GM12878 (cell line): ENCODE measurements around the gene TLDC2. TPM values are rescaled to one million over a fixed set of nuclear protein-coding genes. Genes with fewer than 3 reads are reported as not detected.

Source experiments
- ATAC-seq: fragments of 200-7000 bp; cut with Tn5 transposase; 3 replicates; pipeline ENCODE4 v1.9.1; 2020; ENCODE audit warnings: mild to moderate bottlenecking, moderate library complexity
- BruUV-seq: library from RNA; stranded (reverse); fragments of 400-500 nt; replicated peaks from 2 replicates; lab custom pipeline; 2021; lab: Mats Ljungman, UMichigan
- CTCF ChIA-PET: fragments of 300-600 bp; sonication (Branson Sonifier 250); formaldehyde crosslinking; extraction: SDS; loops from one replicate; lab custom pipeline; 2021; ENCODE audit warnings: inconsistent platforms; lab: Yijun Ruan, JAX
- POLR2A ChIA-PET: fragments of 350-600 bp; formaldehyde crosslinking; extraction: SDS; loops from one replicate; lab custom pipeline; 2021; ENCODE audit warnings: inconsistent platforms; lab: Charles Lee
- RAD21 ChIA-PET: fragments of 300-600 bp; sonication (Branson Sonifier 250); formaldehyde crosslinking; loops from one replicate; lab custom pipeline; 2023; ENCODE audit warnings: antibody characterized with exemption; ENCODE audit not compliant: unreplicated experiment; lab: Charles Lee
- SMC1A ChIA-PET: fragments of 300-600 bp; sonication (Branson Sonifier 250); formaldehyde crosslinking; loops from one replicate; lab custom pipeline; 2023; ENCODE audit not compliant: unreplicated experiment, uncharacterized antibody; lab: Charles Lee
- DNase-seq: peaks from one replicate; pipeline ENCODE4 v3.0.0-alpha.2; 2011; ENCODE audit warnings: low read depth, low spot score
- FAIRE-seq: peaks from 3 replicates; lab custom pipeline; 2011; peaks lifted over from hg19 to GRCh38; lab: Jason Lieb, UNC
- H2AFZ ChIP-seq: 2 replicates; pipeline ENCODE4 v1.6.0; 2011; ENCODE audit warnings: low read depth, low read length, control low read depth; ENCODE audit not compliant: control insufficient read depth
- H3K27ac ChIP-seq: 2 replicates; pipeline ENCODE4 v1.5.1; 2011; ENCODE audit warnings: control low read depth; ENCODE audit not compliant: control insufficient read depth, insufficient read depth
- H3K27me3 ChIP-seq, 2 experiments: replicated peaks in 1 of 2; 2 replicates each; pipeline versions ENCODE4 v1.6.0 to v1.6.1; 2011; ENCODE audit warnings: low read length in 1 of 2; ENCODE audit not compliant: control insufficient read depth in 2 of 2, insufficient read depth in 2 of 2
- H3K36me3 ChIP-seq, 2 experiments: 2 replicates each; pipeline ENCODE4 v1.5.1; 2011; ENCODE audit warnings: low read length in 1 of 2; ENCODE audit not compliant: control insufficient read depth in 2 of 2, insufficient read depth in 2 of 2
- H3K4me1 ChIP-seq: 2 replicates; pipeline ENCODE4 v1.6.1; 2011; ENCODE audit warnings: mild to moderate bottlenecking, low read length, moderate library complexity, mixed read lengths; ENCODE audit not compliant: control insufficient read depth, insufficient read depth
- H3K4me2 ChIP-seq: 2 replicates; pipeline ENCODE4 v1.6.0; 2011; ENCODE audit warnings: control low read depth; ENCODE audit not compliant: control insufficient read depth, insufficient read depth
- H3K4me3 ChIP-seq: fragments of 200-600 bp; sonication (generic); 2 replicates; pipeline ENCODE4 v1.5.1; 2016
- H3K79me2 ChIP-seq: 2 replicates; pipeline ENCODE4 v1.6.0; 2011; ENCODE audit warnings: low read length; ENCODE audit not compliant: control insufficient read depth, insufficient read depth
- H3K9ac ChIP-seq: 2 replicates; pipeline ENCODE4 v1.8.0; 2011; ENCODE audit warnings: low read length, control low read depth, mixed read lengths; ENCODE audit not compliant: control insufficient read depth, insufficient read depth
- H3K9me3 ChIP-seq: replicated peaks from 3 replicates; pipeline ENCODE4 v1.5.1; 2011; ENCODE audit warnings: mild to moderate bottlenecking, low read length; ENCODE audit not compliant: control insufficient read depth, insufficient read depth
- H4K20me1 ChIP-seq: 2 replicates; pipeline ENCODE4 v1.6.0; 2011; ENCODE audit not compliant: control insufficient read depth, insufficient read depth
- BACH1 ChIP-seq: fragments of 450-650 bp; IDR thresholded peaks from 2 replicates; pipeline ENCODE4 v1.6.1; 2017; ENCODE audit warnings: mild to moderate bottlenecking, borderline replicate concordance
- BHLHE40 ChIP-seq, 2 experiments: fragments of 450-650 bp in 1 of 2; IDR thresholded peaks; 2 replicates each; pipeline ENCODE4 v1.6.1; 2011 to 2017; ENCODE audit warnings: low read depth in 2 of 2, borderline replicate concordance in 1 of 2, improper control_type of control experiment in 1 of 2, low read length in 1 of 2, mild to moderate bottlenecking in 1 of 2
- CBX5 ChIP-seq: sonication (generic); IDR thresholded peaks from 2 replicates; pipeline ENCODE4 v1.6.1; 2016; ENCODE audit warnings: low read depth, moderate library complexity, mild to moderate bottlenecking, inconsistent platforms
- GABPA ChIP-seq: IDR thresholded peaks from 2 replicates; pipeline ENCODE4 v1.6.1; 2014; ENCODE audit warnings: antibody characterized with exemption, low read depth, mild to moderate bottlenecking, inconsistent platforms
- JUND ChIP-seq: IDR thresholded peaks from 2 replicates; pipeline ENCODE4 v1.6.1; 2012; ENCODE audit warnings: low read depth, mild to moderate bottlenecking, low read length, improper control_type of control experiment, moderate library complexity
- NFYA ChIP-seq: IDR thresholded peaks from 2 replicates; pipeline ENCODE4 v1.6.1; 2011; ENCODE audit warnings: low read depth, mild to moderate bottlenecking, low read length, improper control_type of control experiment, borderline replicate concordance
- PML ChIP-seq: IDR thresholded peaks from 2 replicates; pipeline ENCODE4 v1.6.1; 2012; ENCODE audit warnings: low read length, inconsistent platforms
- POU2F2 ChIP-seq: IDR thresholded peaks from 3 replicates; pipeline ENCODE4 v1.6.1; 2011; ENCODE audit warnings: low read depth, mild to moderate bottlenecking, low read length, borderline replicate concordance
- RB1 ChIP-seq: fragments of 450-650 bp; formaldehyde crosslinking; IDR thresholded peaks from 2 replicates; pipeline ENCODE4 v1.6.1; 2017; ENCODE audit warnings: mild to moderate bottlenecking, borderline replicate concordance
- RCOR1 ChIP-seq: conservative IDR thresholded peaks from 2 replicates; pipeline ENCODE4 v1.6.1; 2012; ENCODE audit warnings: low read depth, low read length, improper control_type of control experiment
- RELB ChIP-seq: fragments of 450-650 bp; IDR thresholded peaks from 2 replicates; pipeline ENCODE4 v1.6.1; 2017; ENCODE audit warnings: low read depth, mild to moderate bottlenecking, moderate library complexity
- RFX5 ChIP-seq: IDR thresholded peaks from 2 replicates; pipeline ENCODE4 v1.6.1; 2011; ENCODE audit warnings: low read depth, low read length, improper control_type of control experiment
- SMAD1 ChIP-seq: fragments of 450-650 bp; IDR thresholded peaks from 2 replicates; pipeline ENCODE4 v1.6.1; 2018; ENCODE audit warnings: mild to moderate bottlenecking, low read depth; ENCODE audit not compliant: partially characterized antibody
- STAT3 ChIP-seq: IDR thresholded peaks from 2 replicates; pipeline ENCODE4 v1.6.1; 2011; ENCODE audit warnings: low read depth, low read length, improper control_type of control experiment
- SUZ12 ChIP-seq: fragments of 200-600 bp; sonication (generic); IDR thresholded peaks from one replicate; pipeline ENCODE4 v1.6.1; 2018; ENCODE audit warnings: antibody characterized with exemption, mild to moderate bottlenecking; ENCODE audit not compliant: unreplicated experiment
- TCF7 ChIP-seq: IDR thresholded peaks from 2 replicates; pipeline ENCODE4 v1.6.1; 2014; ENCODE audit warnings: antibody characterized with exemption, borderline replicate concordance
- ZBTB40 ChIP-seq: fragments of 450-650 bp; IDR thresholded peaks from 2 replicates; pipeline ENCODE4 v1.6.1; 2016; ENCODE audit warnings: mild to moderate bottlenecking, moderate library complexity, borderline replicate concordance
- ZNF274 ChIP-seq: IDR thresholded peaks from one replicate; pipeline ENCODE4 v1.8.0; 2011; ENCODE audit not compliant: insufficient read length, insufficient read depth
- ZSCAN29 ChIP-seq: fragments of 450-650 bp; IDR thresholded peaks from 2 replicates; pipeline ENCODE4 v1.6.1; 2017; ENCODE audit warnings: mild to moderate bottlenecking, moderate library complexity
- WGBS: methylation state at CpG from one replicate; pipeline ENCODE4 v1.1.6; 2016; ENCODE audit warnings: low lambda C conversion rate; ENCODE audit not compliant: insufficient replicate concordance, insufficient coverage; ENCODE audit errors: missing lambda C conversion rate; 5-methylcytosine and 5-hydroxymethylcytosine counted together
- in situ Hi-C: fragments of 300-500 bp; cut with MboI; formaldehyde crosslinking; loops from 9 replicates; pipeline ENCODE4 v1.14.3; 2018; ENCODE audit warnings: mixed read lengths
- intact Hi-C: fragments of 100-400 bp; cut with micrococcal nuclease; formaldehyde crosslinking; loops from one replicate; pipeline ENCODE4 v1.14.2; 2022; ENCODE audit not compliant: unreplicated experiment
- polyA plus RNA-seq, 11 experiments: library from polyadenylated mRNA; depleted of rRNA in 4 of 11; unstranded in 6 of 11; stranded (reverse) in 5 of 11; fragments of >200 nt; fragmentation: Nextera tagmentation in 4 of 11; fragmentation: Illumina TruSeq in 1 of 11; extraction: Ambion mirVana in 4 of 11; extraction: Trizol in 1 of 11; gene quantifications; 1 replicate in 1 of 11; 2 replicates in 10 of 11; pipeline versions ENCODE4 v1.2.1 to v1.2.3, GENCODE V29; 2011 to 2016; ENCODE audit warnings: inconsistent platforms in 2 of 11, missing spikeins in 2 of 11, low read depth in 1 of 11
- total RNA-seq, 4 experiments: library from RNA; depleted of rRNA in 3 of 4; stranded (reverse); fragments of >200 nt in 3 of 4; fragmentation: Illumina TruSeq in 1 of 4; extraction: Trizol in 1 of 4; gene quantifications; 2 replicates each; pipeline versions ENCODE4 v1.2.1 to v1.2.3, GENCODE V29; 2013 to 2021

Gene TLDC2
- total and polyA plus RNA-seq, 10 of the 15 experiments (the other 5 are each of a cell fraction or from before 2014, with no cell fraction given), result 0.05 to 0.41 (median 0.21) TPM

GRCh38 chr20:36916199-36916598, 40.3 kb downstream of the TLDC2 start (continued):
- TF ChIP-seq ZNF274 (no peak), STAT3 (no peak), ZSCAN29 (no peak), GABPA (no peak), BHLHE40 (IDR thresholded peaks at IDR 0.05; ENCODE audit: borderline replicate concordance in 1 of 2, low read depth in 2 of 2, low read length in 1 of 2) (no peak), NFYA (no peak), BACH1 (no peak), POU2F2 (no peak), SMAD1 (no peak), CBX5 (no peak)
- TF ChIP-seq, all 136 proteins: peak for 0

GRCh38 chr20:36917240-36917639, 41.3 kb downstream of the TLDC2 start:
- in situ Hi-C loops, result no loop called here
- intact Hi-C loops, result no loop called here
- Histone ChIP-seq H3K79me2 (no peaks in the 10 kb centered on the region), H3K9ac (no peak overlapping the region), H3K27ac (no peak overlapping the region), H3K9me3 (no peaks in the 10 kb centered on the region), H3K4me3 (no peak overlapping the region), H3K4me1 (no peaks in the 10 kb centered on the region), H3K36me3 (peaks cover 4 to 8% of the 10 kb centered on the region in 2 experiments; a peak in 2 of 4 replicates), H3K27me3 (no peaks in the 10 kb centered on the region), H4K20me1 (no peaks in the 10 kb centered on the region), H3K4me2 (no peak overlapping the region), H2AFZ (no peak overlapping the region)
- ATAC-seq (no peak), DNase-seq (no peak), FAIRE-seq (no peak)
- WGBS, result over 99% methylated on average over 6 of the region's 6 CpGs
- ChIA-PET RAD21 (interaction anchor here (0.5 to 0.8 kb wide), 2 partner anchors 81 to 626 kb away, joined by 3 to 4 read pairs; no protein-coding TSS in a partner anchor), CTCF (interaction anchor here (0.8 to 2.7 kb wide), 2 partner anchors 16 to 31 kb away, joined by 4 to 8 read pairs; no protein-coding TSS in a partner anchor), POLR2A (no interaction called here), SMC1A (interaction anchor here (0.6 to 1.7 kb wide), 5 partner anchors 9 to 298 kb away, joined by 3 to 4 read pairs (median 3); no protein-coding TSS in a partner anchor)
- BruUV-seq, result no TSS peak
- TF ChIP-seq PML (no peak), JUND (no peak), RFX5 (no peak), RB1 (no peak), RCOR1 (no peak), RELB (no peak), SUZ12 (no peak), TCF7 (no peak), ZBTB40 (no peak)
